Stomach smooth muscle (tissue), 2 donors: Measurements from ENCODE around the gene ALDH3A1.
"Not testable (repeated sequence)": the region's sequence is repeated elsewhere in the genome, so short reads cannot be mapped to it uniquely, and the experiment has no call there.

Experiments used
- H3K27ac ChIP-seq: one replicate; pipeline ENCODE4 v1.7.0; 2013; ENCODE audit warnings: mild to moderate bottlenecking, low read length, inconsistent platforms
- H3K27me3 ChIP-seq, 2 donors: one replicate each; pipeline ENCODE4 v1.7.0; 2013; ENCODE audit warnings: low read length in 2 of 2; ENCODE audit not compliant: insufficient read depth in 2 of 2, control insufficient read depth in 1 of 2
- H3K36me3 ChIP-seq, 2 donors: one replicate each; pipeline ENCODE4 v1.7.0; 2013; ENCODE audit warnings: low read length in 2 of 2; ENCODE audit not compliant: control insufficient read depth in 2 of 2, insufficient read depth in 2 of 2
- H3K4me1 ChIP-seq: one replicate; pipeline ENCODE4 v1.7.0; 2013; ENCODE audit warnings: low read length; ENCODE audit not compliant: control insufficient read depth, insufficient read depth
- H3K4me3 ChIP-seq, 2 donors: one replicate each; pipeline ENCODE4 v1.7.0; 2013; ENCODE audit warnings: low read length in 2 of 2
- H3K9ac ChIP-seq, 2 donors: one replicate each; pipeline ENCODE4 v1.7.0; 2013; ENCODE audit warnings: low read length in 2 of 2, mild to moderate bottlenecking in 1 of 2
- H3K9me3 ChIP-seq, 2 donors: one replicate each; pipeline ENCODE4 v1.7.0; 2013; ENCODE audit warnings: low read length in 2 of 2; ENCODE audit not compliant: control insufficient read depth in 2 of 2
- donor health status: healthy.
- donor health status: Pancreatic carcinoma.

ALDH3A1 gene

DNA sequence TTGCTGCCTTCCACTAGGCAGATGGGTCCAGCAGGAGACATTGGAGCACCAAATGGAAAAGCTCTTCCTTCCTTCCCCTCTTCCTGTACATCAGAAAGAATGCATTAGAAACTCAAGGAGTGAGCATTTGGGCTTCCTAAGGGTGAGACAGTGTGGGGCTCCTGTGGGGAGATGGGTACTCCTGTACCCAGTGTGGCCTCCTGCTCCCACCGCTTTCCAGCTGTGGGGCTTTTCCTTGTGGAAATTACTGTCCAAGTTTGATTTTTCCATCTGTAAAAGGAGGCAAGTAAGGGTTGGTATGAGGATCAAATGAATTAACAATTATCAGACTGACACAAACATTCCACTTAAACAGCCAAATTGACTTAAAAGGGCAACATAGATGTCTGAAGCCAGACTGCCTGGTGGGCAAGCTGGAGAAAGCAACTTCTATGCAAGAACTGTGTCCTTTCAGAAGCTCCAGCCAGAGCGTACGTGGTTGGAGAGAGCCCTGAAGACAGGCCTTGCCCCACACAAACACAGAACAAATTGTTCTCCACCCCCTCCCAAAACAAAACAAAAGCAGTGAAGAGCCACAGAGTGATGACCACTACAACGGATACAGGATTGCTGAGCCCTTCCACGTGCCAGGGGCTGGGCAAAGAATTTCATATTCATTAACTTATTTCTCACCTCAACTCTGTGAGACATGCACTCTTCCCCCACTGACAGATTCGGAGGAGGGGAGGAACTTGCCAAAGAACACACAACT, 23.1 kb upstream of the ALDH3A1 start:
- no peak overlapping the region for H3K27ac ChIP-seq
- H3K4me3 ChIP-seq: no peak overlapping the region
- H3K9ac ChIP-seq: no peak overlapping the region
- H3K4me1 ChIP-seq: peaks cover 4% of the 10 kb centered on the region
- H3K36me3 ChIP-seq: peaks cover 8 to 13% of the 10 kb centered on the region in 2 donors
- H3K27me3 ChIP-seq: no peaks in the 10 kb centered on the region
- no peaks in the 10 kb centered on the region for H3K9me3 ChIP-seq

DNA sequence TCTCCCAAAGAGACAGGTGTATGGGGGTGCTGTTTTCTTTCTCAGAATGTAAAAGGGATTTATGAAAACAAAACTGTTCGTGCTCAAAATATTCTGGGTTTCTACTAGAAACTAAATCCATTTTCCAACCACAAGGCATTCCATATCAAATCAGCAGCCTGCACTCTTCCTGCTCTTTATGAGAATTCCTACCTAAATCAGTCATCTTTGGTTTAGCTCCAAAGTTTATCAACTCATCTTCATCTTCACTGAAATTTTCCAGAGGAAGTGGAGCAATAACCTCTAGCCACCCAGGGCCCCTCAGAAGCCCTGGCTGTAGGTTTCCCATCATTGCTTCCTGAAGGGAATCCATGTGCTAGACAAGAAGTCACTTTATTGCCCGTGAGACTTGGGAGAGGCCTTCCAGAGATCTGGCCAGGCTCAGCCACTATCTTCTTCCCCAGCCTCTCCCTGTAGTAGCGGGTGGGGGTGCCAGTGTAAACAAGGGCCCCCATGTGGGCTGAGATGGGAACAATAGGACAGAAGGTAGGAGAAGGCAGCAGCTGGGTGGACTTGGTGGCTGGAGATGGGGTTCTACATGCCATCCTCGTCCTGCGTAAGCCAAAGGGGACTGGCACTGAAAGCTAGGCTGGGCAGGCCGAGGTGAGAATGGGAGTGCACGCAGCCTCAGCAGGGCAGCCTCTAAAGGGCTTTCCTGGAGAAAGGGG, 22.0 kb upstream of the ALDH3A1 start:
- H3K9ac ChIP-seq: no peak overlapping the region
- no peak overlapping the region for H3K4me3 ChIP-seq
- peaks cover 3 to 9% of the 10 kb centered on the region in 2 donors for H3K36me3 ChIP-seq
- H3K4me1 ChIP-seq: peaks cover 4% of the 10 kb centered on the region
- no peaks in the 10 kb centered on the region for H3K27me3 ChIP-seq
- H3K9me3 ChIP-seq: no peaks in the 10 kb centered on the region
- H3K27ac ChIP-seq: no peak overlapping the region

DNA sequence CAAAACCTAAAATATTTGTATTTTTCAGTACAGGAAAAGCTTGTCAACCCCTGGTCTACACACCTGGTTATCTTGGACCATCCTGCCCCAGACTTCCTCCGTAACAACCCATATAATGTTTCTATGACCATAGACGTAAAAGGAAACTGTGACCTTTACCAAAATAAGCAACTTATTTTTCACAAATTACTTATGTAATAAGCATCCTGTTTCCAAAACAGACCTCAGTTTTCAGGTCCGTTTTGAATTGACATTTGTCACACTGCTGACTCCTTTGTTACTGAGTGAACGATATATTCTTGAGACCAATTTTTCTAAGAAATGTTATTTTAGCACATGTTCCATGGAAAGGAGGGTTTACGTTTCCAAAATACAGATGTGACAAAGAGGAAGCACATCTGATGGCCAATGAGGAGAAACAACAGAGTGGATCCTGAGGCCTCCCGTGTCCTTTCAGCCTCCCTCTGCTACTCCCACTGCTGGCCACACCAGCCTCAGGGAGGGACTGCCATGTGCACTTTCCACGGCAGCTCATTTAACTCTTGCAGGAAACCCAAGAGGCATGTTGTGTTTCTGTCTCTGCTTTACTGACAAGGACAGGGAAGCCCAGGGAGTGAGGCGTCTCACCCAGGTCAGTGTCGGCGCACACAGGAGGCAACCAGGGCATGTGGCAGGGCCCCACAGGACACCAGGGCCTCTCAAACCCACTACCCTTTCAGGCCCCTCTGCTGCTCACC, 20.1 kb upstream of the ALDH3A1 start:
- Histone ChIP-seq H3K27me3 (no peaks in the 10 kb centered on the region), H3K4me1 (peaks cover 4% of the 10 kb centered on the region), H3K36me3 (peaks cover 0 to 4% of the 10 kb centered on the region in 2 donors), H3K4me3 (no peak overlapping the region), H3K27ac (no peak overlapping the region), H3K9ac (no peak overlapping the region), H3K9me3 (no peaks in the 10 kb centered on the region)

DNA sequence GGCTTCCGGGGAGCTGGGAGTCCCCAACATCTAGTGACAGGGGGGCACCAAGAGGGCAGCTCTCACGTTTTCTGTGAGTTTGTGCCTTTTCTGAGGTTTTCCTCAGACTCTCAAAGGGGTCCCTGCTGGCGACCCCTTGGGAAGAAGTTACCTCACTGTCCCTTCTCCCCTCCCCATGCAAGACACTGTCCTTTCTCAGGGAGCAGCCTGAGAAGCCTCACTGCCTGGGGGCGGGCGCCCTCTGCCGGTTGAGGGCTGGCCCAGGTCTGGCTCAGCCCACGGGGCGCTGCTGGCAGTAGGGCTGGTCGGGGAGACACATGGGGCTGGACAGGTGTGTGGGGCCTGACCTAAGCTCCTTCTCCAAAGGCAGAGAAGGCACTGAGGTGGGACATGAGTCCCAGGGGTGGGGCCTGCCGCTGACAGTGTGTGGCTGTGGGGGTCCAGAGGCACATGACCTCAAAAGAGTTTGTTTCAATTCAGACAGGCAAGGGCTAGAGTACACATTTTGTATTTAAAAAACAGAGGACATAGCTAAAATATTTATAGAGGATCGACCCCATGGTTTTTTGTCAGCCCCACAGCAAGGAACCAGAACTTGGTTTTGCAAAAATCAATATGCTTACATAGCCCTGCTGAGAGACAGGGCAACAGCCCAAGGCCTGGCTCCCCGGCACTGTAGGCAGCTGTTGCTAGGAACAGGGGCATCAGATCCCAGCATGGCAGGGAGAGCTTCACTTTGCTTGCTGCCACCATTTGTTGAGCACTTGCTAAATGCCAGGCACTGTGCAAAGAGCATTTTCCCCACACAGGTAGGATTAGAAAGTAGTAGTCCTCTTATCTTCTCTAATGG, 18.5 kb upstream of the ALDH3A1 start:
- no peak overlapping the region for H3K4me3 ChIP-seq
- H3K36me3 ChIP-seq: peaks cover 0 to under 1% of the 10 kb centered on the region in 2 donors
- no peaks in the 10 kb centered on the region for H3K9me3 ChIP-seq
- H3K4me1 ChIP-seq: peaks cover 13% of the 10 kb centered on the region
- H3K27ac ChIP-seq: no peak overlapping the region
- H3K27me3 ChIP-seq: no peaks in the 10 kb centered on the region
- H3K9ac ChIP-seq: no peak overlapping the region

DNA sequence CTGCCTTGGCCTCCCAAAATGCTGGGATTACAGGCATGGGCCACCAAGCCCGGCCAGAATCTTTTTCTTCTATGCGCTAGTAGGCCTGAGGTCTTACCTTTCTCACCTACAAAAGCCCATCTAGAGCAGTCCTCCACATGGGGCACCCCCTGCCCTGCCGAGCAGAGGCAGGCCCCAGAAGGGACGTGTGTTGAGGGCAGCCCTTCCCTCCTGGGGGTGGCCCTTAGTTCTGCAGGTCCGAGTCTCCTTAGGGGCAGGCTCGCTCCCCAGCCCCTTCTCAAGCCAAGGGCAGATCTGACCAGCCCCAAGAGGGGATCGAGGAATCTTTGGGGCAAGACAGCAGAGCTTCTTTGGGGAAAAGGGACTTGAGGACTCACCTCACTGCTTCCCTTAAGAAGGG, 17.9 kb upstream of the ALDH3A1 start:
- Histone ChIP-seq H3K36me3 (no peaks in the 10 kb centered on the region), H3K9me3 (no peaks in the 10 kb centered on the region), H3K9ac (no peak overlapping the region), H3K27ac (no peak overlapping the region), H3K27me3 (no peaks in the 10 kb centered on the region), H3K4me3 (no peak overlapping the region), H3K4me1 (peaks cover 13% of the 10 kb centered on the region)

DNA sequence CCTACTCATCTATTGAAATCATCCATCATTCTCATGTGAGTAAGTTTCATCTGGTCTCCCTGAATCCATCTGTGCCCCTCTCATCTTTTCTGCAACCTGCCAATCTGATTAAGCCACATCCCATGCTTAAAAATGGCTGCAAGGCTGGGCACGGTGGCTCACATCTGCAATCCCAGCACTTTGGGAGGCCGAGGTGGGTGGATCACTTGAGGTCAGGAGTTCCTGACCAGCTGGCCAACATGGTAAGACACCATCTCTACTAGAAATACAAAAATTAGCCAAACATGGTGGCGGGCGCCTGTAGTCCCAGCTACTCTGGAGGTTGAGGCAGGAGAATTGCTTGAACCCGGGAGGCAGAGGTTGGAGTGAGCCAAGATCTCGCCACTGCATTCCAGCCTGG, 15.9 kb upstream of the ALDH3A1 start:
- H3K27me3 ChIP-seq, H3K9me3 ChIP-seq, H3K9ac ChIP-seq, H3K4me3 ChIP-seq, H3K36me3 ChIP-seq, H3K27ac ChIP-seq: not testable (repeated sequence)
- peaks cover 13% of the 10 kb centered on the region for H3K4me1 ChIP-seq

DNA sequence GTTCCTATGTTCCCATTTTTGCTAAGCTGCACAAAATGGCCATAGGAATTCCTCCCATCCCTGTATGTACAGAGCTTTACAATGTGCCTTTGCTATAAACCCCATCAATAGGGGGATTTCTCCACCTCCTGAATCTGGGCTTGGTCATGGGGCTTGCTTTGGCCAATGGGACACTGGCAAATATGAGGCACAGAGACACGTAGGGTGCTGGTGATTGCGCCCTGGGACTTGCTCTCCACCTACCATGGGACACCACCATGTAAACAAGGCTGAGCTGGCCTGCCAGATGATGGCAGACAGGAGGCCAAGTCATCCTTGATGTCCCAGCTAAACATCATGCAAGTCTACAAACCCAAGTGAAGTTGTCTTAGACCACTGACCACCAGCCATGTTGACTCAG, 15.3 kb upstream of the ALDH3A1 start:
- no peak overlapping the region for H3K4me3 ChIP-seq
- no peak overlapping the region for H3K27ac ChIP-seq
- peaks cover 13% of the 10 kb centered on the region for H3K4me1 ChIP-seq
- H3K9ac ChIP-seq: no peak overlapping the region
- no peaks in the 10 kb centered on the region for H3K9me3 ChIP-seq
- H3K27me3 ChIP-seq: no peaks in the 10 kb centered on the region
- H3K36me3 ChIP-seq: no peaks in the 10 kb centered on the region

DNA sequence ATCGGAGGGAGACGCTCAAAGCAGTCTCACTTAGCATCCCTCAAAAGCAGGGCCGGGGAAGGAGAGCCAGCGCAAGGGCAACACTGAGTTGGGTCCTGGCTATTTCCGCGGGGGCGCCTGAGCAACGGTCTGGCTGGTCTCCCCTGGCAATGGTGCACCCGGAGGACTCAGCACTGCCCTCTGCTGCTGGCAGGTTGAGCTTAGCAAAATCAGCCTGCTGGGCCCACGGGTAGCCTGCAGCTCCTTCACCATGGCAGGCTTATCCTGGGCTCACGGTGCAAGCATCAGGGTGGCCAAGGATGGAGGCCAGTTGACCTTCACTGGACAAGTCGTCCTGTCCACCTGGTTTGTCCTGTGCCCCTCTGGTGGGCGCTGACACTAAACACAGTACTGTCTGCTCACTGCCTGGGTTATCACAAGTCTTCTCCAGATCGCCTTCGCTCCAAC, 14.4 kb upstream of the ALDH3A1 start:
- H3K27me3 ChIP-seq: no peaks in the 10 kb centered on the region
- no peaks in the 10 kb centered on the region for H3K9me3 ChIP-seq
- no peak overlapping the region for H3K27ac ChIP-seq
- no peak overlapping the region for H3K9ac ChIP-seq
- no peaks in the 10 kb centered on the region for H3K36me3 ChIP-seq
- H3K4me3 ChIP-seq: peak overlapping the region in 1 of 2 donors; percentile 49
- peaks cover 13% of the 10 kb centered on the region for H3K4me1 ChIP-seq

DNA sequence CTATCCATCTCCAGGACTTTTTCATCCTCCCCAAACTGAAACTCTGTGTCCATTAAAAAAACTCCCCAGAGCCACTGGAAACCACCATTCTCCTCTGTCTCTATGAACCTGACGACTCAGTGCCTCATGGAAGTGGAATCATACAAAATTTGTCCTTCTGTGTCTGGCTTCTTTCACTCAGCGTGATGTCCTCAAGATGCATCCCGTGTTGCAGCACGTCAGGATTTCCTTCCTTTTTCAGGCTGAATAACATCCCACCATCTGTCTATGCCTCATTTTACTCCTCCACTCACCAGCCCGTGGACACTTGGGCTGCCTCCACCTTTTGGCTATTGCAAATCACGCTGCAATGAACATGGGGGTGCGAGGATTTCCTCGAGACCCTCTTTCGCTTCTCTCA, 12.6 kb upstream of the ALDH3A1 start:
- H3K9ac ChIP-seq: no peak overlapping the region
- no peak overlapping the region for H3K27ac ChIP-seq
- H3K4me3 ChIP-seq: no peak overlapping the region
- H3K9me3 ChIP-seq: no peaks in the 10 kb centered on the region
- H3K36me3 ChIP-seq: no peaks in the 10 kb centered on the region
- peaks cover 8% of the 10 kb centered on the region for H3K4me1 ChIP-seq
- no peaks in the 10 kb centered on the region for H3K27me3 ChIP-seq
